ENCODE measurements around the gene SH2D2A. TPM values are rescaled to one million over a fixed set of nuclear protein-coding genes. Genes with fewer than 3 reads are reported as not detected.

The SH2D2A gene
- total RNA-seq, result 1.7 and 2.3 TPM in 2 replicates

GRCh38 chr1:156816561-156817328 is at the start of gene SH2D2A:
Gene SH2D2A, minus strand, starts transcription at chr1:156816848. Its CDS starts 140 bp downstream, at chr1:156816708.
- peaks cover 6% of the 10 kb centered on the region for H3K27me3 Mint-ChIP-seq
- H3K36me3 Mint-ChIP-seq (ENCODE audit: low read depth), result no peaks in the 10 kb centered on the region
- peak; percentile 78 for ATAC-seq (ENCODE audit: low read depth)
- no peak for TF ChIP-seq CTCF (IDR thresholded peaks at IDR 0.05)
- no peaks in the 10 kb centered on the region for H3K9me3 Mint-ChIP-seq
- POLR2A ChIA-PET, result interaction anchor here (0.6 to 0.7 kb wide), 2 partner anchors 8 to 82 kb away, joined by 4 to 6 read pairs; no protein-coding TSS in a partner anchor
- H3K27ac Mint-ChIP-seq, result peak within 1 kb of the TSS; percentile 65
- peak; percentile 48 for DNase-seq
- peak within 1 kb of the TSS; percentile 58 for H3K4me3 Mint-ChIP-seq
- peaks cover 32% of the 10 kb centered on the region for H3K4me1 Mint-ChIP-seq
- intact Hi-C loops (cut with micrococcal nuclease), result no loop called here
- CTCF ChIA-PET, result interaction anchor here (1.0 kb wide), 1 partner anchor 45 kb away, joined by 3 read pairs; no protein-coding TSS in a partner anchor

- no peak for ATAC-seq (ENCODE audit: low read depth)
- peaks cover 5% of the 10 kb centered on the region for H3K4me1 Mint-ChIP-seq
- intact Hi-C loops (cut with micrococcal nuclease), result no loop called here
- H3K27me3 Mint-ChIP-seq, result peaks cover 47% of the 10 kb centered on the region
- ChIA-PET POLR2A (no interaction called here), CTCF (no interaction called here)
- no peaks in the 10 kb centered on the region for H3K36me3 Mint-ChIP-seq (ENCODE audit: low read depth)
- H3K27ac Mint-ChIP-seq, result no peak overlapping the region
- H3K9me3 Mint-ChIP-seq, result no peaks in the 10 kb centered on the region
- TF ChIP-seq CTCF (IDR thresholded peaks at IDR 0.05), result no peak
- DNase-seq, result no peak
- no peak overlapping the region for H3K4me3 Mint-ChIP-seq
These were observed 49.2 kb upstream of the SH2D2A start for GRCh38 chr1:156865865-156866248.

GRCh38 chr1:156865258-156865657 is 48.6 kb upstream of the SH2D2A start:
- Mint-ChIP-seq H3K27me3 (peaks cover 49% of the 10 kb centered on the region), H3K9me3 (no peaks in the 10 kb centered on the region), H3K4me1 (peaks cover 8% of the 10 kb centered on the region), H3K4me3 (no peak overlapping the region), H3K27ac (no peak overlapping the region), H3K36me3 (ENCODE audit: low read depth) (no peaks in the 10 kb centered on the region)
- TF ChIP-seq CTCF (IDR thresholded peaks at IDR 0.05), result no peak
- no peak for DNase-seq
- ATAC-seq (ENCODE audit: low read depth), result no peak
- POLR2A ChIA-PET, result no interaction called here
- CTCF ChIA-PET, result no interaction called here
- intact Hi-C loops (cut with micrococcal nuclease), result no loop called here

DNA sequence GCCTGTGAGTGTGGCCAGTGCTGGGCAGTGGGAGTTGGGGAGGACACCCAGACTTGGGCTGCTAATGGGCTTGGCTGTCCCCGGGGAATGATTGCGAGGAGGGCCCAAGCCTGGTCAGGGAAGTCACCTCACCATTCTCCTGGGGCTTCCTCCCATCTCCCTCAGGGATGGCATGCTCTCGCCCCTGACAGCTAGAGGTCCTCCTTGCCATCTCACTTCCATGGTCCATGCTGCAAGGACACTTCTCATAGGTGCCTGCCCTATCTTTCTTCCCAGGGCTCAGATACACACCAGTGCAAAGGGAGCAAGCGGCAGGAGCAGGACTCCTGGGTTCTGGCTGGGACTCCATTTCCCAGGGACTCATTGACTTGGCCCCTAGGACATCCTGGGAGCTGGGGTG is 48.1 kb upstream of the SH2D2A start:
- intact Hi-C loops (cut with micrococcal nuclease), result no loop called here
- no peaks in the 10 kb centered on the region for H3K9me3 Mint-ChIP-seq
- peaks cover 51% of the 10 kb centered on the region for H3K27me3 Mint-ChIP-seq
- POLR2A ChIA-PET, result no interaction called here
- H3K27ac Mint-ChIP-seq, result no peak overlapping the region
- H3K4me3 Mint-ChIP-seq, result no peak overlapping the region
- no peak for DNase-seq
- H3K36me3 Mint-ChIP-seq (ENCODE audit: low read depth), result no peaks in the 10 kb centered on the region
- TF ChIP-seq CTCF (IDR thresholded peaks at IDR 0.05), result no peak
- ATAC-seq (ENCODE audit: low read depth), result no peak
- CTCF ChIA-PET, result no interaction called here
- peaks cover 12% of the 10 kb centered on the region for H3K4me1 Mint-ChIP-seq

DNA sequence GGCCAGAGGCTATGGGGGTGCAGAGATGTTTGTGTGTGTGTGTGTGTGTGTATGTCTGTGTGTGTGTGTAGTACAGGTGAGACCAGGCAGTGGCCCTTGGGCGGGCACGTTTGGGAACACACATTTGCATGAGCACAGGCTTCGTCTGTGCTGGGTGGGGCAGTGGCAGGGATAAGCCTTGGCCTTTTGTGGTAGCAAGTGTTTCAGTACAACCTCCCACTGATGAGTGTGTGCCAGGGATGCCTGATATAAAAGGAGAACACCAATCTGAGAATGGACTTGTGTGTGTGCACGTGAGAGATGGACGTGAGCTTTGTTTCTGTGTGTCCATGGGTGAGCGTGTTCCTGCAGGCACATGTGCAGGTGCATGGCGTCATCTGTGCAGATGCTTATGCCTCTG is 47.0 kb upstream of the SH2D2A start:
- peaks cover 50% of the 10 kb centered on the region for H3K27me3 Mint-ChIP-seq
- POLR2A ChIA-PET, result no interaction called here
- no peaks in the 10 kb centered on the region for H3K9me3 Mint-ChIP-seq
- H3K4me3 Mint-ChIP-seq, result no peak overlapping the region
- CTCF ChIA-PET, result no interaction called here
- H3K27ac Mint-ChIP-seq, result no peak overlapping the region
- DNase-seq (no peak), ATAC-seq (ENCODE audit: low read depth) (no peak)
- peaks cover 13% of the 10 kb centered on the region for H3K4me1 Mint-ChIP-seq
- intact Hi-C loops (cut with micrococcal nuclease), result no loop called here
- TF ChIP-seq CTCF (IDR thresholded peaks at IDR 0.05), result no peak
- H3K36me3 Mint-ChIP-seq (ENCODE audit: low read depth), result no peaks in the 10 kb centered on the region
